ENCODE measurements around the gene CPNE6. TPM values are rescaled to one million over a fixed set of nuclear protein-coding genes. Genes with fewer than 3 reads are reported as not detected.

CPNE6 gene
- total RNA-seq, 1 experiment from 2014 or later: not detected

DNA sequence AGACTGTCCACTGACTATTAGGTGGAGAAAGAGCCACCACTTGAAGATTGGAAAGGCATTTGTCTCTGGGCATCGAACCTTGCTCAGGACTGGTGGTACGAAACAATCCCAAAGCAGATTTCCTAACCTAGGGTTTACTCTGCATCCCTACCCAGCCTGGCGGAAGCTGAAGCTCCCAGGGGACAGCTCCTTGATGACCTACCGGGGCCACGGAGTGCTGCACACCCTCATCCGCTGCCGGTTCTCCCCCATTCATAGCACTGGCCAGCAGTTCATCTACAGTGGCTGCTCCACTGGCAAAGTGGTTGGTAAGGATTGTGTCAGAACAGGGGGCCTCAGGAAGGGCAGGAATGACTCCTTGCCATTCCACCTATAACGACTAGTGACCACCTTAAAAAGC, 49.8 kb downstream of the CPNE6 start:
- H3K36me3 Mint-ChIP-seq (ENCODE audit: insufficient read depth in 1 of 3, low read depth in 3 of 3): peaks cover 24 to 74% (median 68%) of the 10 kb centered on the region in 3 experiments; a peak in 6 of 7 replicates
- no peak overlapping the region for H2BK15ac ChIP-seq (ENCODE audit: low read depth, low read length)
- peaks cover 3 to 5% of the 10 kb centered on the region in 2 experiments for H3K4me1 Mint-ChIP-seq
- TF ChIP-seq, protein P1, sequence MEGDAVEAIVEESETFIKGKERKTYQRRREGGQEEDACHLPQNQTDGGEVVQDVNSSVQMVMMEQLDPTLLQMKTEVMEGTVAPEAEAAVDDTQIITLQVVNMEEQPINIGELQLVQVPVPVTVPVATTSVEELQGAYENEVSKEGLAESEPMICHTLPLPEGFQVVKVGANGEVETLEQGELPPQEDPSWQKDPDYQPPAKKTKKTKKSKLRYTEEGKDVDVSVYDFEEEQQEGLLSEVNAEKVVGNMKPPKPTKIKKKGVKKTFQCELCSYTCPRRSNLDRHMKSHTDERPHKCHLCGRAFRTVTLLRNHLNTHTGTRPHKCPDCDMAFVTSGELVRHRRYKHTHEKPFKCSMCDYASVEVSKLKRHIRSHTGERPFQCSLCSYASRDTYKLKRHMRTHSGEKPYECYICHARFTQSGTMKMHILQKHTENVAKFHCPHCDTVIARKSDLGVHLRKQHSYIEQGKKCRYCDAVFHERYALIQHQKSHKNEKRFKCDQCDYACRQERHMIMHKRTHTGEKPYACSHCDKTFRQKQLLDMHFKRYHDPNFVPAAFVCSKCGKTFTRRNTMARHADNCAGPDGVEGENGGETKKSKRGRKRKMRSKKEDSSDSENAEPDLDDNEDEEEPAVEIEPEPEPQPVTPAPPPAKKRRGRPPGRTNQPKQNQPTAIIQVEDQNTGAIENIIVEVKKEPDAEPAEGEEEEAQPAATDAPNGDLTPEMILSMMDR (conservative IDR thresholded peaks at IDR 0.05): no peak
- H3K27ac Mint-ChIP-seq: no peak overlapping the region
- no peak overlapping the region for H2BK12ac ChIP-seq (ENCODE audit: insufficient read length, low read depth, low read length)
- H3K23ac ChIP-seq (ENCODE audit: insufficient read length, low read depth, low read length): no peak overlapping the region
- WGBS (ENCODE audit: extremely low coverage, insufficient read length, low lambda C conversion rate): no CpG with 5 or more reads among the region's 8 CpGs
- H4K5ac ChIP-seq (ENCODE audit: insufficient read length, low read depth, low read length): no peak overlapping the region
- H2BK20ac ChIP-seq (ENCODE audit: low read depth, low read length, poor library complexity, severe bottlenecking): no peak overlapping the region
- no peaks in the 10 kb centered on the region for H3K79me2 ChIP-seq (ENCODE audit: insufficient read depth, low read length)
- H4K20me1 ChIP-seq (ENCODE audit: control insufficient read depth, insufficient read depth, insufficient read length): no peaks in the 10 kb centered on the region
- H3K4me3 Mint-ChIP-seq: no peak overlapping the region
- no peaks in the 10 kb centered on the region for H3K23me2 ChIP-seq (ENCODE audit: insufficient read length, low read depth, low read length, poor library complexity, severe bottlenecking)
- H3K14ac ChIP-seq (ENCODE audit: insufficient read depth, low read length): no peak overlapping the region
- no peak for DNase-seq
- no peak overlapping the region for H3T11ph ChIP-seq (ENCODE audit: low read length)
- H3K4me1 ChIP-seq (ENCODE audit: insufficient read depth, low read length): no peaks in the 10 kb centered on the region
- no peak overlapping the region for H3K27ac ChIP-seq (ENCODE audit: insufficient read length, low read depth, low read length)
- H3K9me3 Mint-ChIP-seq: no peaks in the 10 kb centered on the region
- H2AK5ac ChIP-seq (ENCODE audit: insufficient read length, low read length): no peak overlapping the region
- H4K91ac ChIP-seq (ENCODE audit: insufficient read length, low read depth, low read length): no peak overlapping the region
- H4K8ac ChIP-seq (replicated peaks; ENCODE audit: insufficient read length, low read depth, low read length): no peak overlapping the region
- H3K9ac ChIP-seq (ENCODE audit: extremely low read depth, insufficient read length, low read length): no peak overlapping the region
- H2AFZ ChIP-seq (ENCODE audit: low read length): no peak overlapping the region
- H2BK5ac ChIP-seq (ENCODE audit: insufficient read length, low read length): no peak overlapping the region
- no peak overlapping the region for H3K56ac ChIP-seq (ENCODE audit: insufficient read length, low read depth, low read length)
- no peaks in the 10 kb centered on the region for H3K79me1 ChIP-seq (ENCODE audit: insufficient read depth, low read depth, low read length, poor library complexity, severe bottlenecking)
- no peaks in the 10 kb centered on the region for H3K9me3 ChIP-seq (ENCODE audit: control insufficient read depth, low read depth, low read length)
- H3K4ac ChIP-seq (ENCODE audit: low read depth, low read length): no peak overlapping the region
- no peak overlapping the region for H2BK120ac ChIP-seq (ENCODE audit: low read depth, low read length, poor library complexity, severe bottlenecking)
- no peaks in the 10 kb centered on the region for H3K27me3 ChIP-seq (ENCODE audit: insufficient read depth, low read length)
- no peak overlapping the region for H3K18ac ChIP-seq (ENCODE audit: insufficient read length, low read depth, low read length)
- no peaks in the 10 kb centered on the region for H3K27me3 Mint-ChIP-seq (ENCODE audit: low read depth)
- H3K4me2 ChIP-seq (ENCODE audit: insufficient read depth, insufficient read length, low read length): no peak overlapping the region

All from H9 (cell line).